ENCODE data around the gene MCM7.

- TF ChIP-seq CTCF (optimal IDR thresholded peaks at IDR 0.05 in 1 of 3, IDR thresholded peaks at IDR 0.05 in 1 of 3, conservative IDR thresholded peaks at IDR 0.05 in 1 of 3; ENCODE audit: extremely low read depth in 1 of 3, insufficient read depth in 2 of 3, low read length in 3 of 3) (no peak), EZH2 (IDR thresholded peaks at IDR 0.05; ENCODE audit: low read length) (no peak)
Observed at GRCh38 chr7:100122067-100122466, 20.9 kb upstream of the MCM7 start.

Measured in keratinocyte (primary cell).